Measurements from ENCODE around the gene PCNX1.
"Not testable (repeated sequence)": the region's sequence is repeated elsewhere in the genome, so short reads cannot be mapped to it uniquely, and the experiment has no call there.

PCNX1 gene

DNA sequence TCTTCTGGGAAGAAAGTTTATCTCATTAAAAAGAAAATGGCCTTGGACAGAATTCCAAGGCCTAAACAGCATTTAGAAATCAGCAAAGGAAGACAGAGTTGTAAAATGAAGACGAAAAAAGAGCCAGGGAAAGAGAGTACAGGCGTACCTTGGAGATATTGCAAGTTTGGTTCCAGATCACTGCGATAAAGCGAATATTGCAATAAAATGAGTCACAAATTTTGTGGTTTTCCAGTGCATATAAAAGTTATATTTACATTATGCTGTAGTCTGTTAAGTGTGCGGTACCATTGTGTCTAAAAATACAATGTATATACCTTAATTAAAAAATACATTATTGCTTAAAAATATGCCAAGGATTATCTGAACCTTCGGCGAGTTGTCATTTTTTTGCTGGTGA is 9.0 kb downstream of the PCNX1 start:
- DNase-seq (ENCODE audit: low read depth in 3 of 3): no peak

DNA sequence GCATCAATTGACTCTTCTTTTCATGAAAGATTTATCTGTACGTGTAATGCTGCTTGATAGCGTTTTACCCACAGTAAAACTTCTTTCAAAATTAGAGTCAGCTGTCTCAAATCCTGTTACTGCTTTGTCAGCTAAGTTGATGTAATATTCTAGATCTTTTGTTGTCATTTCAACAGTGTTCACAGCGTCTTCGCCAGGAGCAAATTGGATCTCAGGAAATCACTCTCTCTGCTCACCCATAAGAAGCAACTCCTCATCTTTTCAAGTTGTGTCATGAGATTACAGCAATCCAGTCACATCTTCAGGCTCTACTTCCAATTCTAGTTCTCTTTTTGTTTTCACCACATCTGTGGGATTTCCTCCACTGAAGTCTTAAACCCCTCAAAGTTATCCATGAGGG is 9.5 kb downstream of the PCNX1 start:
- DNase-seq (ENCODE audit: low read depth in 3 of 3): no peak

DNA sequence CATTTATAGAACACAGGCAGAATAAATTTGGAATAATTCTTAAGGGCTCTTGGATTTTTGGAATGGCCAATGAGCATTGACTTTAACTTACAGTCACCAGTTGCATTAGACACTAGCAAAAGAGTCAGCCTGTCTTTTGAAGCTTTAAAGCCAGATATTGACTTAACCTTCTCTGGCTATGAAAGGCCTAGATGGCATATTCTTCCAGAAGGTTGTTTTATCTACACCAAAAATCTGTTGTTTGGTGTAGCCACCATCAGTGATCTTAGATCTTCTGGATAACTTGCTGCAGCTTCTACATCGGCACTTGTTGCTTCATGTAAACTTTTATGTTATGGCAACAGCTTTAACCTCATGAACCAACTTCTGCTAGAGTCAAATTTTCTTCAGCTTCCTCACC is 10.4 kb downstream of the PCNX1 start:
- no peak for DNase-seq (ENCODE audit: low read depth in 3 of 3)

DNA sequence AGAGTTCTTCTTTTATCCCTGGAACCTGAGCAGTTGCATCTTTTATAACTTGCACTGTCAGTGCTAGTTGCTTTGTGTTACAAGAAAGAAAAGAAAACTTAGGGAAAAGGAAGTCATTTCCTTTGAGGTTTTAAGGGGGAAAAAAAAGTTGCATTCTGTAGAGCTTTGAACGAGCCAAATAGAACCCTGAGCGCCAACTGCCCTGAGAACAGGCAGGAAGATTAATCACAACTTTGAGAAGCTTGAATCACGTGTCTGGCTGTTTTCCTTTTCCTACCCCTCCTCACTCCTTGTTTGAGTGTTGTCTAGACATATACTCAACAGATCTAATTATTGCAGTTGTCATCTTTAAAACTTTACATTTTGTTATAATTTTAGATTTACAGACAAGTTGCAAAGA is 12.5 kb downstream of the PCNX1 start:
- no peak for DNase-seq (ENCODE audit: low read depth in 3 of 3)

DNA sequence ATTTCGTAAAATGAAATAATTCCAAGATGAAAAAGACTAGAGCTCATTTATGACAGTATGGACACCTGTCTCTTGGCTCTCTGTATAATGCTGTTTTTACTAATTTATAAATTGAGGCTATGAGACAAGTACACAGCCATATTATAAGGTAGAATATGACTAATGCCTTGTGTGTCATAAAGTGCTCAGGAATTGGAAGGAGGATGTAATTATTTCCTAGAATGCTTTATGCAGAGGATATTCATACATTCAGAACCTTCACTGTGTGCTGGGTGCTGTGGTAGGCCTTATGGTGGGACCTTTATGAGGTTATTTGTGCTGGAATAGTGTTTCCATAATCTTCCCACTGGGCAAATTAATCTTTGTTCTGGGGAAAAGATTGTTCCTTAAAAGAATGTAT is 13.3 kb downstream of the PCNX1 start:
- no peak for DNase-seq (ENCODE audit: low read depth in 3 of 3)

DNA sequence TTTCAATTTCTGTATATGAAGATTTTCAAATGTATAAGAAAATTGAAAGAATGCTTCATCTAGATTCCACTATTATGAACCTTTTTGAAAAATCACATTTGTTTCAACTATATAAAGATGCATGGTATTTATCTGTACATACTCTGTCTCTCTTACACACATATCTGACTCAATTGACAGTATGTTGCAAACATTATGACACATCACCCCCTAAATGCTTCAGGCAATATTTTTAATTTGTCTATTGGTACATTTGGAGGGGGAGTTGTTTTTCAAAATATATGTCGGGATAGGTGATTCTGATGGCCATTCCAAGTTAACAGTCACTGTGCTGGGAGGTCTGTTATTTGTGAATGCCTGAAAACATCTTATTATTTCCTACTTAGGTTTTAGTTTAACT is 14.4 kb downstream of the PCNX1 start:
- no peak for DNase-seq (ENCODE audit: low read depth in 3 of 3)

DNA sequence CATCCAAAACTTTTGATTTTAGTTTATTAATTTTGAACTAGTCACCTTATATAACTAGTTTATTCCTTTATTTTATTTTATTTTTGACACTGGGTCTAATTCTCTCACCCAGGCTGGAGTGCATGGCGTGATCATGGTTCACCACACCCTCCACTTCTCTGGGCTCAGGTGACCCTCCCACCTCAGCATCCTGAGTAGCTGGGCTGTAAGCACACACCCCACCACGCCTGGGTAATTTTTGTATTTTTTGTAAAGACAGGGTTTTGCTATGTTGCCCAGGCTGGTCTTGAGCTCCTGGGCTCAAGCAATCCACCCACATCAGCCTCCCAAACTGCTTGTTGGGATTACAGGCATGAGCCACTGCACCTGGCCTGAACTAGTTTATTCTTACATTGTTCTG is 17.3 kb downstream of the PCNX1 start:
- DNase-seq (ENCODE audit: low read depth in 3 of 3): no peak

DNA sequence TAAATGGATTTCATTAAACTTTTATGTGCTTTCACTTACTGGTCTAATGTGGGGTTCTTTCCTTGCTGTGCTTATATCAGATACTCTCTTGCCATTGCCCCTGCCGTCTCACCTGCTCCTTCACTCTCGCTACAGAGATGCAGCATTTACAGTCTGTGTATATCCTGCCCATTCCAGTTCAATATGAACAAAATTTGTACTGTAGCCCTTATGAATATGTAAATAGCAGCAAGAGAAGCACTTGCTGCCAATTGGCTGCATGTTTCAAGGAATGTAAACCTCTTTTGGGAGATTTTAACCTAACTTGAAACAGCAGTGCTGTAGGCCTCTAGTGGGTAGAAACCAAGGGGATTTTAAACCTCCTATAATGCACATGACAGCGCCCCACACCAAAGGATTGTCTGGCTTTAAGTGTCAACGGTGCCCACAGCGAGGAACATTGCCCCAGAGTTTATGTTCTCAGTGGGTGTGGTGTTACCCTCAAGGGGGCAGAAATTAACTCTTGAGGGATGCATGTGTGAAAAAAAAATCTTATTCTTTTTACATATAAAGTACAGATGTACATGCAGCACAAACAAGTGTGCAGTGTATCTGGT is 19.1 kb downstream of the PCNX1 start:
- DNase-seq (ENCODE audit: low read depth in 3 of 3): no peak

- DNase-seq (ENCODE audit: low read depth in 3 of 3): no peak
Measured at GRCh38 chr14:70931008-70931407, 23.7 kb downstream of the PCNX1 start.

DNA sequence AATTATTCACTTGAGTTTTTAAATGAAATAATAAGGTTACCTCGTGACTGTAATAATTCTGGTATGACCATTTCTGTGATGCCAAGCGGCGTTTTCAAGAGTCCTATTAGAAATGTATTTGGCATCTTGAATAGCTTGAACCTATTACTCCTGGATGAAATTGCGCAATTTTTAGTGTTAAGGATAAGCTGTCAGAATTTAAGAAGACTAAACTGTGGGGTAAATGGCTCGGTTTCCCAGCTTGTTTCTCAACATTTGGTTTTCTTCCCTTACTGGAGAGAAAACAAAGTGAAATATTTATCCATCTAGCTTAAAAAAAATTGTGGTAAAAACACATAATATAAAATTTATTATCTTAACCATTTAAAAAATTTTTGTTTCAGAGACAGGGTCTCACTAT is 26.8 kb downstream of the PCNX1 start:
- no peak for DNase-seq (ENCODE audit: low read depth in 3 of 3)

DNA sequence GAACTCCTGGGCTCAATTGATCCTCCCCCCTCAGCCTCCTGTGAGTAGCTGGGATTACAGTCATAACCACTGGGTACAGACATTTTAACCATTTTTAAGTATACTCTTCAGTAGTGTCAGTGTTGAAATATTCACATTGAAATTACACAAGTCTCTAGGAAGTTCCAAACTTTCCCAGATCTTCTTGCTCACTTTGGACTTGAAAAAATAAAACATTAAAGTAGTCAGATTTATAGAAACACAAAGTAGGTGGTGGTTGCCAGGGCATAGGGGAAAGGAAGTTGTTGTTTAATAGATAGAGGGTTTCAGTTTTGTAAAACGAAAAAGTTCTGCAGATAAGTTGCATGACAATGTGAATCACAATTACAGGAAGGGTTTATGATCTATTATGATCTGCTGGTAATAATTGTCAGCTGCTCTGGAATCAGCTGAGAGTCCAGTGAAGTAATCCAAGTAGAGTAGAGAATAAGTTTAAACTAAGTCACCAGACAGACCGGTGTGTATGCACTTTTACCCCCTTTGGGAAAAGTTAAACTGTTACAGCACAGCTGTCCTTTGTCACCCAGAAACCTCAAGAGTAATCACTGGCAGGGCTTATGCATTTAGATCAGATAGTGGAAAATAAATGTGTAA is 27.4 kb downstream of the PCNX1 start:
- no peak for DNase-seq (ENCODE audit: low read depth in 3 of 3)

DNA sequence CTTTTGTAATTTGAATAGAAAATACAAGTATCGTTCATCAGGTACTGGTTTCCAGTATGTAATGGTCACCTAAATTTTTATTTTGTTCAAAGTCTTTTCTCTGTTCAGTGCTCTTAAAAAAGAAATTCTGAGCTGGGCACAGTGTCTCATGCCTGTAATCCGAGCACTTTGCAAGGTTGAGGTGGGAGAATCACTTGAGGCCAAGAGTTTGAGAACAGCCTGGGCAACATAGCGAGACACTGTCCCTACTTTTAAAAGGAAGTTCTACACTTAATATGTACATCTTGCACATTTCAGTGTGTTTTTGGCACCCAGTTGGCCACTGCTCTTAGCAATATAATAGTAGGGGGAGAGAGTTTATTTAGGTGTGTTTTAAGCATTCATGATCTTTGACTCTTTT is 27.9 kb downstream of the PCNX1 start:
- no peak for DNase-seq (ENCODE audit: low read depth in 3 of 3)

DNA sequence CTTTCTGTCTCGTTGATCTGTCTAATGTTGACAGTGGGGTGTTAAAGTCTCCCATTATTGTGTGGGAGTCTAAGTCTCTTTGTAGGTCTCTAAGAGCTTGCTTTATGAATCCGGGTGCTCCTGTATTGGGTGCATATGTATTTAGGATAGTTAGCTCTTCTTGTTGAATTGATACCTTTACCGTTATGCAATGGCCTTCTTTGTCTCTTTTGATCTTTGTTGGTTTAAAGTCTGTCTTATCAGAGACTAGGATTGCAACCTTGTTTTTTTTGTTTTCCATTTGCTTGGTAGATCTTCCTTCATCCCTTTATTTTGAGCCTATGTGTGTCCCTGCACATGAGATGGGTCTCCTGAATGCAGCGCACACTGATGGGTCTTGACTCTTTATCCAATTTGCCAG is 32.4 kb downstream of the PCNX1 start:
- not testable (repeated sequence) for DNase-seq (ENCODE audit: low read depth in 3 of 3)

- DNase-seq (ENCODE audit: low read depth in 3 of 3): peak; percentile 22 to 44 (median 33)
Measured at GRCh38 chr14:70941637-70942341, 34.5 kb downstream of the PCNX1 start.

- no peak for DNase-seq (ENCODE audit: low read depth in 3 of 3)
Measured at GRCh38 chr14:70942342-70942706, 35.1 kb downstream of the PCNX1 start.

DNA sequence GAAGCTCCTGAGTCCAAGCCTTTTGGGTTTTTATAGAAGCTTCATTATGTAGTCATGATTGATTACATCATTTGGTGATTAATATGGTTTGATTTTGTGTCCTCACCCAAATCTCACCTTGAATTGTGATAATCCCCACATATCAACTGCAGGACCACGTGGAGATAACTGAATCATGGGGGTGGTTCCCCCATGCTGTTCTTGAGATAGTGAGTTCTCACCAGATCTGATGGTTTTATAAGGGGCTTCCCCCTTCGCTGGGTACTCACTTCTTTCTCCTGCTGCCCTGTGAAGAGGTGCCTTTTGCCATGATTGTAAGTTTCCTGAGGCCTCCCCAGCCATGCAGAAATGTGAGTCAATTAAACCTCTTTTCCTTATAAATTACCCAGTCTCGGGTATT is 35.5 kb downstream of the PCNX1 start:
- not testable (repeated sequence) for DNase-seq (ENCODE audit: low read depth in 3 of 3)

GRCh38 chr14:70943838-70944237 is 36.6 kb downstream of the PCNX1 start:
- DNase-seq (ENCODE audit: low read depth in 3 of 3): no peak

DNA sequence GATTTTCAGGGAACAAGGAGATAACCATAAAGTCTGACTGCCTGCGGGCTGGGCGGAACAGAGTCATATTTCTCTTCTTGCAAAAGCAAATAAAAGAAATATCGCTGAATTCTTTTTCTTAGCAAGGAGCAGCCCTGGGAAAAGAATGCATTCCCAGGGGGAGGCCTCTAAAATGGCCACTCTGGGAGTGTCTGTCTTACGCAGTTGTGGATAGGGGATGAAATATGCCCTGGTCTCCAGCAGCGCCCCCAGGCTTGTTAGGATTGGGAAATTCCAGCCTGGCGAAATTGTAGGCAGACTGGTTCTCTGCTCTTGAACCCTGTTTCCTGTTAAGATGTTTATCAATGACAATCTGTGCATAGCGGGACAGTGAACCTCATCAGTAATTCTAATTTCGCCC is 40.5 kb downstream of the PCNX1 start:
- no peak for DNase-seq (ENCODE audit: low read depth in 3 of 3)

DNA sequence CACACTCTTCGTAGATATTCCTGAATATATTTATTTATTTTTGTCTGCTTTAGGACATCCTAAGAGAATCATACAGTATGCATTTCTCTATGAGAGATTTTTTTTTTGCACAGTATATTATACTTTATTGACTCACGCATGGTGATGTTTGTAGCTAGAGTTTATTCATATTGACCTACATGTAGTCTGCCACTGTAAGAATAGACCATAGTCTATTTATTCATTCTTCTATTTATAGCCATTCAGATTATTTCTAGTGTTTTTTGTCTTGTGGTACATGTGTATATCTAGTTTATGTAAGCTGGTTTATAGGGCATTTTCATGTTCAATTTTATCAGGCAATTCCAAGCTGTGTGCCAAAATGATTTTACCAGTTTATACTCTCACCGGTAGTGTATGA is 45.2 kb downstream of the PCNX1 start:
- DNase-seq (ENCODE audit: low read depth in 3 of 3): no peak

- DNase-seq (ENCODE audit: low read depth in 3 of 3): no peak
Measured at GRCh38 chr14:70954068-70954467, 46.8 kb downstream of the PCNX1 start.

- peak in 1 of 3 experiments; percentile 15 for DNase-seq (ENCODE audit: low read depth in 3 of 3)
Measured at GRCh38 chr14:70955543-70956480, 48.6 kb downstream of the PCNX1 start.

- no peak for DNase-seq (ENCODE audit: low read depth in 3 of 3)
Measured at GRCh38 chr14:70956511-70956910, 49.3 kb downstream of the PCNX1 start.

All from stimulated activated CD4-positive, alpha-beta T cell treated with anti-CD3 and anti-CD28 coated beads, TNF-alpha, amount 100 ng/mL, for 24 hours (primary cell).